ENCODE data around the gene PTPN13.

PTPN13 gene

GRCh38 chr4:86822136-86822535 is 228.0 kb downstream of the PTPN13 start:
- no peak for DNase-seq (ENCODE audit: low spot score)
- TF ChIP-seq CTCF (IDR thresholded peaks at IDR 0.05; ENCODE audit: extremely low read depth, missing control alignments) = no peak

DNA sequence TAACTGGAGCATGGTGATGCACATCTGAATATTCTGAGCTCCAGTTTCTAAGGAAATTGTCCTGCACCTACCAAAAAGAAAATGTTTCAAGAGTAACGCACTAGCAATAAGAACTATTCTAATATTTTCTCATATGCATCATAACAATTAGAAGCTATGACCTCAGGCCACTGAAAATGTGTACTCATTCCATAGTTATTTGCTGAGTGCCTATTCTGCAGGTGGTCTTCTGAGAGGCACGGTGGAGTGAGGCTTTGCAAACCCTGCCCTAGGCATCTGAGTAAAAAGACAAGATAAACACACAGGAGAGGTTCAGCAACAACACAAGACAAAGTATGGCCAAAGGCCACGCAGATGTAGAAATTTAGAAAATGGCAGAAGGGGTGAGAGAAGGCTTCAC is 231.4 kb downstream of the PTPN13 start:
- TF ChIP-seq CTCF (IDR thresholded peaks at IDR 0.05; ENCODE audit: extremely low read depth, missing control alignments) = no peak
- no peak for DNase-seq (ENCODE audit: low spot score)

GRCh38 chr4:86831262-86832130 is 237.4 kb downstream of the PTPN13 start:
- DNase-seq (ENCODE audit: low spot score) = no peak
- TF ChIP-seq CTCF (IDR thresholded peaks at IDR 0.05; ENCODE audit: extremely low read depth, missing control alignments) = no peak

DNA sequence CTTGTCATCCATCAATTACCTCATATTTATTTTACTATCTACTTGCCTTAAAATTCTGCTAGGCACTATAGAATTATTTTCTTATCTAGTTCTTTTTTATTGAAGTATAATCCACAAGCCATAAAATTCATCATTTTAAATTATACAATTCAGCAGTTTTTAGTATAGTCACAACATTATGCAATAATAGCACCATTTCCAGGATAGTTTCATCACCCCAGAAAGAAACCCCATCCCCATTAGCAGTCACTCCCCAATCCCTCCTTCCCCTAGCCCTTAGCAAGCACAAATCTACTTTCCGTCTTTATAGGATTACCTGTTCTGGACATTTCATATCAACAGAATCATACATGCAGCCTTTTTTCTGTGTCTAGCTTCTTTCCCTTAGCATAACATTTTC is 239.5 kb downstream of the PTPN13 start:
- TF ChIP-seq CTCF (IDR thresholded peaks at IDR 0.05; ENCODE audit: extremely low read depth, missing control alignments) = no peak

DNA sequence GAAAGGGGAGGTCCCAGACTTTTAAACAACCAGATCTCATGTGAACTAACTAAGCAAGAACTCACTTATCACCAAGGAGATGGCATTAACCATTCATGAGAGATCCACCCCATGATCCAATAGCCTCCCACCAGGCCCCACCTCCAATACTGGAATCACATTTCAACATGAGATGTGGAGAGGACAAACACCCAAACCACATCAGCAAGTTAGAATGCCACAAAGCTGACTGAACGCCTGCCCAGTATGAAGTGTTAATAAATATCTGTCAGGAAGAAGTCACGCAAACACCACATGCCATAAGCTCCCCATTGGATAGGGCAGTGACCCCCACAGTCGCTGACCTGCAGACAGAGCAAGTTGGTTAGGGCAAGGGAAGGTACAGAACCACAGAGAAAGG is 240.8 kb downstream of the PTPN13 start:
- TF ChIP-seq CTCF (IDR thresholded peaks at IDR 0.05; ENCODE audit: extremely low read depth, missing control alignments) = no peak
- DNase-seq (ENCODE audit: low spot score) = no peak

More for the DNA sequence above, 239.5 kb downstream of the PTPN13 start:
- DNase-seq (ENCODE audit: low spot score) = no peak

DNA sequence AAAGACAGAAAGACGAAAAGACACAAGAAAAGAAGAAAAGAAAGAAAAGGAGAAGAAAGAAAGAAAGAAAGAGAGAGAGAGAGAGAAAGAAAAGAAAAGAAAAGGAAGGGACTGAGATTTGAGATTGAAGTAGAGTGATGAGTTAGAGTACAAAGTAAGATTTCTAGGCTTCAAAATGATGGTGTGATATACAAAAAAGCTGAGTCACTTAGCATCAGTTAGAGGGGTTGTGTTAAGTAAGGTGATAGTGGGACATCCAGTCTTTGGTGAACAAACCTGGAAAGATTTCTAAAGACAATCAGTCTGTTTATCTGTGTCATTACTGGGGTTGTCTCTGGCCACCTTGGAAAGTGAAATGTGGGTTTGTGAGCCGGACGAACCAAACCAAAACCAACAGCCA is 241.6 kb downstream of the PTPN13 start:
- no peak for DNase-seq (ENCODE audit: low spot score)
- no peak for TF ChIP-seq CTCF (IDR thresholded peaks at IDR 0.05; ENCODE audit: extremely low read depth, missing control alignments)

DNA sequence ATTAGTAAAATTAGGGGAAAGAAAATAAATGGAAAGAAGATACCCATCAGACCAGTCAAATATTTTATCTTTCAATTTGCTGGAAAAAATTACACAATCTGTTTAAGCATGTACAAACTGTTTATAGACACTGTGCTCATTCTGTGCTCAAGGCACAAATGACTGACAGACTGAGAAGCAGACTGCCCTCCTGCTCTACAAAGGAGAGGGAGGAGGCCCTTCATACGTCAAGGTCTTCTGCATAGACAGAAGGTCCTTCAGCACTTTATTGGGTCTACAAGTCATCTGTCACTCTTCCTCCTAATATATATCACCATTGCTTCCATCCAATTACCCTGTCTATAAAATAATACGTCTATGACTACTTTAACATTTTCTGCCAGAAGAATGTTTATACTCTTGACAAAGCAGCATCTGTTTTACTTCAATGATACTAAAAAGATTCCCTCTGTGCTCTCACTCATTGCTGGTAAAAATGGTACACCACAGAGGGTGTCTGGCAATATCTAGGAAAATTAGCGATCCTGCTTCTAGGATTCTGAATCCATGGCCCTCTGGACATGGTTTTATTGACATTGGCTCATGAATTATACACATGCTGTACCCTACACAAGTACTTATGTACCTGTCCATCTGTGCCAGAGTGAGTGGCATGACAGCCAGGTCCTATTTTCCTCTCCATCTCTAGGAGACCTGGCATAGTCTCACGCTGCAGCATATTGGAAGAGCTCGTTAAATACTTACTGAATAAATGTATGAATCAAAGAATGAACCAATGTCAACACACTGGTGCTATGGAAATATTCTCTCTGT is 243.8 kb downstream of the PTPN13 start:
- no peak for TF ChIP-seq CTCF (IDR thresholded peaks at IDR 0.05; ENCODE audit: extremely low read depth, missing control alignments)
- DNase-seq (ENCODE audit: low spot score) = no peak
